GM12892 (cell line): ENCODE results near the gene C1orf185.

Source experiments
- POLR2A ChIP-seq: IDR thresholded peaks from 2 replicates; pipeline ENCODE4 v1.6.1; 2011; ENCODE audit warnings: low read depth, low read length, control low read depth
- POLR2AphosphoS5 ChIP-seq: IDR thresholded peaks from 2 replicates; pipeline ENCODE4 v1.6.1; 2011; ENCODE audit warnings: low read depth, low read length, control low read depth
- TAF1 ChIP-seq: IDR thresholded peaks from 2 replicates; pipeline ENCODE4 v1.6.1; 2011; ENCODE audit warnings: low read depth, mild to moderate bottlenecking, control low read depth, low read length, borderline replicate concordance

- TF ChIP-seq POLR2A = no peak
- TF ChIP-seq TAF1 = no peak
- no peak for TF ChIP-seq POLR2AphosphoS5
Measured at GRCh38 chr1:51193564-51193963, 91.5 kb downstream of the C1orf185 start.
